HepG2 (cell line): ENCODE measurements around the gene CD37. TPM values are rescaled to one million over a fixed set of nuclear protein-coding genes. Genes with fewer than 3 reads are reported as not detected.

ENCODE experiments used
- ATAD3A ChIP-seq: sonication (generic); formaldehyde crosslinking; IDR thresholded peaks from 2 replicates; pipeline ENCODE4 v1.4.0; 2020; ENCODE audit warnings: missing genetic modification reagents
- ATF7 ChIP-seq, 2 experiments: fragments of 450-650 bp in 1 of 2; sonication (generic) in 1 of 2; formaldehyde crosslinking in 1 of 2; IDR thresholded peaks; 2 replicates each; pipeline versions ENCODE4 v1.4.0 to v1.6.1; 2016 to 2020; ENCODE audit warnings: antibody characterized with exemption in 1 of 2, mild to moderate bottlenecking in 1 of 2, missing genetic modification reagents in 1 of 2
- CREBL2 ChIP-seq: sonication (generic); formaldehyde crosslinking; IDR thresholded peaks from 2 replicates; pipeline ENCODE4 v1.8.1; 2023; ENCODE audit warnings: missing genetic modification reagents, mild to moderate bottlenecking, borderline replicate concordance
- ETV5 ChIP-seq: IDR thresholded peaks from 2 replicates; pipeline ENCODE4 v1.6.1; 2018; ENCODE audit warnings: missing biosample characterization, missing genetic modification reagents, inconsistent platforms, borderline replicate concordance
- HIC2 ChIP-seq: sonication (generic); formaldehyde crosslinking; IDR thresholded peaks from 2 replicates; pipeline ENCODE4 v1.9.0; 2022; ENCODE audit warnings: low read depth, missing genetic modification reagents
- NFRKB ChIP-seq: fragments of 450-650 bp; IDR thresholded peaks from 2 replicates; pipeline ENCODE4 v1.6.1; 2017
- RBAK ChIP-seq: sonication (generic); formaldehyde crosslinking; IDR thresholded peaks from 2 replicates; pipeline ENCODE4 v1.5.1; 2020; ENCODE audit warnings: mild to moderate bottlenecking, missing genetic modification reagents
- SNAI1 ChIP-seq: sonication (generic); formaldehyde crosslinking; IDR thresholded peaks from 2 replicates; pipeline ENCODE4 v1.5.0; 2020; ENCODE audit warnings: mild to moderate bottlenecking, missing genetic modification reagents, borderline replicate concordance
- STAG1 ChIP-seq: sonication (generic); formaldehyde crosslinking; IDR thresholded peaks from 2 replicates; pipeline ENCODE4 v1.4.0; 2020; ENCODE audit warnings: missing genetic modification reagents
- STAT6 ChIP-seq: sonication (generic); formaldehyde crosslinking; IDR thresholded peaks from 2 replicates; pipeline ENCODE4 v1.4.0; 2020; ENCODE audit warnings: missing genetic modification reagents, mild to moderate bottlenecking, borderline replicate concordance
- TEAD3 ChIP-seq: optimal IDR thresholded peaks from 2 replicates; pipeline ENCODE3; 2016; ENCODE audit warnings: borderline replicate concordance
- TP53 ChIP-seq: sonication (generic); formaldehyde crosslinking; conservative IDR thresholded peaks from 2 replicates; pipeline ENCODE4 v1.4.0; 2020; ENCODE audit warnings: missing genetic modification reagents
- TSC22D2 ChIP-seq: sonication (generic); formaldehyde crosslinking; IDR thresholded peaks from 2 replicates; pipeline ENCODE4 v1.5.1; 2020; ENCODE audit warnings: missing genetic modification reagents, mild to moderate bottlenecking, borderline replicate concordance
- XRCC5 ChIP-seq: fragments of 200-400 bp; formaldehyde crosslinking; optimal IDR thresholded peaks from 2 replicates; pipeline ENCODE3; 2017; ENCODE audit warnings: mild to moderate bottlenecking, low read length
- ZBED4 ChIP-seq: sonication (generic); formaldehyde crosslinking; IDR thresholded peaks from 2 replicates; pipeline ENCODE4 v1.4.0; 2020; ENCODE audit warnings: missing genetic modification reagents, borderline replicate concordance
- ZFP36 ChIP-seq: fragments of 150-350 bp; IDR thresholded peaks from 2 replicates; pipeline ENCODE4 v1.6.1; 2018; ENCODE audit warnings: borderline replicate concordance, low read length, low read depth; ENCODE audit not compliant: partially characterized antibody
- ZFP36L1 ChIP-seq: sonication (generic); formaldehyde crosslinking; IDR thresholded peaks from 2 replicates; pipeline ENCODE4 v1.8.0; 2022; ENCODE audit warnings: mild to moderate bottlenecking, missing genetic modification reagents, moderate library complexity
- ZMYM3 ChIP-seq: sonication (generic); formaldehyde crosslinking; IDR thresholded peaks from 2 replicates; pipeline ENCODE4 v1.5.1; 2020; ENCODE audit warnings: mild to moderate bottlenecking, missing genetic modification reagents
- ZNF30 ChIP-seq: sonication (generic); formaldehyde crosslinking; IDR thresholded peaks from 2 replicates; pipeline ENCODE4 v1.5.0; 2020; ENCODE audit warnings: mild to moderate bottlenecking, missing genetic modification reagents
- ZNF335 ChIP-seq: sonication (generic); formaldehyde crosslinking; IDR thresholded peaks from 2 replicates; pipeline ENCODE4 v1.4.0; 2020; ENCODE audit warnings: missing genetic modification reagents
- ZNF878 ChIP-seq: sonication (generic); formaldehyde crosslinking; IDR thresholded peaks from 2 replicates; pipeline ENCODE4 v1.8.1; 2023; ENCODE audit warnings: mild to moderate bottlenecking, missing genetic modification reagents, moderate library complexity
- ZSCAN25 ChIP-seq: sonication (generic); formaldehyde crosslinking; IDR thresholded peaks from 2 replicates; pipeline ENCODE4 v1.8.0; 2022; ENCODE audit warnings: mild to moderate bottlenecking, missing genetic modification reagents
- polyA plus RNA-seq, 8 experiments: library from polyadenylated mRNA; depleted of rRNA in 3 of 8; stranded (reverse) in 7 of 8; unstranded in 1 of 8; fragments of >200 nt; fragmentation: Illumina TruSeq in 4 of 8; extraction: Trizol in 4 of 8; gene quantifications; 2 replicates each; pipeline versions ENCODE4 v1.2.1 to v1.2.3, GENCODE V29; 2011 to 2016; ENCODE audit warnings: low read depth in 4 of 8, missing spikeins in 1 of 8, mixed read lengths in 1 of 8; ENCODE audit not compliant: insufficient read depth in 1 of 8
- total RNA-seq, 5 experiments: library from RNA; depleted of rRNA; stranded (reverse); fragments of >200 nt; fragmentation: Illumina TruSeq; extraction: Trizol; gene quantifications; 2 replicates each; pipeline ENCODE4 v1.2.3, GENCODE V29; 2016; ENCODE audit warnings: low read depth in 1 of 5

CD37 gene
- total and polyA plus RNA-seq, 2 of the 13 experiments (the other 11 are each of a cell fraction or from before 2014, with no cell fraction given): not detected

GRCh38 chr19:49301165-49301865 lies 33.9 kb upstream of the CD37 start (continued):
- TF ChIP-seq STAT6 (CRISPR knock-in tag) (no peak), HIC2 (CRISPR knock-in tag) (no peak), CREBL2 (CRISPR knock-in tag) (no peak), TSC22D2 (0 out of 2 replicates have a peak, but pooled peaks have one; percentile 36), SNAI1 (CRISPR knock-in tag) (no peak), NFRKB (no peak), ZSCAN25 (CRISPR knock-in tag) (no peak), ZNF30 (CRISPR knock-in tag) (no peak), XRCC5 (peak; percentile 55), ETV5 (CRISPR knock-in tag) (0 out of 2 replicates have a peak, but pooled peaks have one; percentile 29), TP53 (no peak), ATAD3A (CRISPR knock-in tag) (no peak), TEAD3 (CRISPR knock-in tag) (peak; percentile 35), ATF7 (IDR thresholded peaks at IDR 0.05) (no peak), ATF7 (CRISPR knock-in tag; IDR thresholded peaks at IDR 0.05) (no peak), ZMYM3 (no peak), ZFP36L1 (CRISPR knock-in tag) (no peak), STAG1 (CRISPR knock-in tag) (peak; percentile 42), RBAK (CRISPR knock-in tag) (no peak), ZBED4 (CRISPR knock-in tag) (0 out of 2 replicates have a peak, but pooled peaks have one; percentile 48), ZNF335 (no peak), ZFP36 (no peak), ZNF878 (CRISPR knock-in tag) (no peak)
